ENCODE results near the gene SPIRE2.
"Not testable (repeated sequence)": the region's sequence is repeated elsewhere in the genome, so short reads cannot be mapped to it uniquely, and the experiment has no call there.

The SPIRE2 gene

DNA sequence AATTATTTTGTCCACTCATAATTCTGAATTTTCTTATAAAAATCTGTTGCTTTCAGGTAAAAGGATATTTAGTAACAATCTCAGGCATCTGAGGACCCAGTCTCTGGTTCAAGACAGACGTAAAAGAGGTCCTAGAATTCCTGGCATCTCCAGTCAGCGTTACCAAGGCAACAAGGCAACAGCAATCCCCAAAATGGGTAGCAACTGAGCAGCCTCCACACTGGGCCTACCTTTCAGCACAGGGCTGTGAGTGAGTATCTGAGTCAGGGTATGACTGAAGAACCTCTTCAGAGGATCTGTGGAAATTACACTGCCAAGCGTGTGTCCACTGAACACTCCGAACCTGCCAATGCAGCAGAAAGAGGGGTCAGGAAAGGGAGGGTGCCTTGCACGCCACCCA is 32.6 kb upstream of the SPIRE2 start:
- no peaks in the 10 kb centered on the region for H3K36me3 Mint-ChIP-seq
- H3K4me3 Mint-ChIP-seq = no peak overlapping the region
- ATAC-seq (ENCODE audit: low read depth) (no peak), DNase-seq (ENCODE audit: low spot score in 2 of 2) (no peak)
- no peaks in the 10 kb centered on the region for H3K9me3 Mint-ChIP-seq
- H3K4me1 Mint-ChIP-seq = peaks cover 7% of the 10 kb centered on the region
- no peaks in the 10 kb centered on the region for H3K27me3 Mint-ChIP-seq
- no peak overlapping the region for H3K27ac Mint-ChIP-seq

DNA sequence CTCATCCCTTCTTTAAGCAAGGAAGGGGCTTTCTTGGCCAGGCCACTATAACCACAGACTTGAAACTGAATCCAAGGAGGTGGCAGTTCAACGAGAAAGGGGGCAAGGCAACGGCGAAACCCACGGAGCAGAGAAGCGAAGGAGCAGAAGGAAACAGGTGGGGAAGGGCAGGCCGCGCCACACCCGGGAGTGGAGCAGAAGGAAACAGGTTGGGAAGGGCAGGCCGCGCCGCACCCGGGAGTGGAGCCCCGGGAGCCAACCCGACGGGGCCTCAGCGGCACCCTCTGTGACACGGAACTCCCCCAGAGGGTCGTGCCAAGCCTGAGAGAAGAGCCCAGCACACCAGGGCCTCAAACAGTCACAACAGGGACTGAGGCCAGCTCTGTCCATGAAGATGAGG is 32.2 kb upstream of the SPIRE2 start:
- no peaks in the 10 kb centered on the region for H3K36me3 Mint-ChIP-seq
- DNase-seq (ENCODE audit: low spot score in 2 of 2) (no peak), ATAC-seq (ENCODE audit: low read depth) (no peak)
- no peak overlapping the region for H3K27ac Mint-ChIP-seq
- no peak overlapping the region for H3K4me3 Mint-ChIP-seq
- no peaks in the 10 kb centered on the region for H3K27me3 Mint-ChIP-seq
- H3K4me1 Mint-ChIP-seq = peaks cover 7% of the 10 kb centered on the region
- no peaks in the 10 kb centered on the region for H3K9me3 Mint-ChIP-seq

DNA sequence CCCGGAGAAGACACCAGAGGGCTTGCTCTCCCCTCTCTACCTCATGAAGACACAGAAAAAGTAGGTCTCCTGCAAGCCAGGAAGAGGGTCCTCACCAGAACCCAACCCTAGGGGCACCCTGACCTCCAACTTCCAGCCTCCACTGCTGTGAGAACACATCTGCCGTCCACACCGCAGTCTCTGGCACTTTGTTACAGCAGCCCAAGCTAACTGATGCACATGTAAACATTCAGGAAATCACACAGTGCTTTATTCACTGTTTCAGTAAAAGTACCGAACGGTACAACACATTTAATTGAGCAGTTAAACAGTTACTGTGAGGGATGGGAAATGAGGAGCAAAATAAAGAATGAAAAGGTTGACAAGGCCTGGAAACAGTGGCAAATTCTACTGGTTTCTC is 30.1 kb upstream of the SPIRE2 start:
- ATAC-seq (ENCODE audit: low read depth) (no peak), DNase-seq (ENCODE audit: low spot score in 2 of 2) (no peak)
- Mint-ChIP-seq H3K4me3 (no peak overlapping the region), H3K27ac (no peak overlapping the region), H3K4me1 (peaks cover under 1% of the 10 kb centered on the region), H3K36me3 (no peaks in the 10 kb centered on the region), H3K9me3 (no peaks in the 10 kb centered on the region), H3K27me3 (no peaks in the 10 kb centered on the region)

DNA sequence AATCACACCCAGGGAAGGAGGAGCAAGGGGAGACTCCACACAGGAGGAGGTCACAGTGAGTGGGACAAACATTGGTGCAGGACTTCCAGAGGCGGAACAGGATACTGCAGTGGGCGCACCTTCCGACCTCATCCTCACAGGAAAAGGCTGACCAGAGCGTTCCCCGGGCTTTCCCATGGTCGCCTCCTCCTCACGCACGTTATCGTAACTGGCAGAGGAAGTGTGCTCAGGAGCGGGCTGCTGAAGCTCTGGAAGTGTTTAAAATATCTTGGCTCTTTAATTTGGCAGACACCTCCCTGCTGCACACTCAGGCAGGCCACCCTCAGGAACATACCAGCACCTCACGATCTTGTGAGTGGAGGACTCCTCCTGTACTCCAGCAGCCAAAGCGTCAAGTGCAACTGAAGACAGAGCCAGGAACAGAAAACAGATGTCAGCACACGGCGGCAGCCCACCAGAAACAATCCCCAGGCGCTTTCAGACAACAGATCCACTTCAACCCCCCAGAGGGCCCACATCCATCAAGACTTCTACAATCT is 29.4 kb upstream of the SPIRE2 start:
- peak overlapping the region; percentile 35 for H3K27ac Mint-ChIP-seq

DNA sequence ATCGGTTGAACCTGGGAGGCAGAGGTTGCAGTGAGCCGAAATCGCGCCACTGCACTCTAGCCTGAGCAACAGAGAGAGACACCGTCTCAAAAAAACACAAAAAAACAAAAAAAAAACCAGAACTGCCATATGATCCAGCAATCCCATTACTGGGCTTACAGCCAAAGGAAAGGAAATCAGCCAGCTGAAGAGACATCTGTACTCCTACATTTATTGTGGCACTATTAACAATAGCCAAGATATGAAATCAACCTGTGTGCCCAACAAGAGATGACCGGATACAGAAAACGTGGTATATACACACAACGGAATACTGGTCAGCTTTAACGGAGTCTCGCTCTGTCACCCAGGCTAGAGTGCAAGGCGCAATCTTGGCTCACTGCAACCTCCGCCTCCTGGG is 26.5 kb upstream of the SPIRE2 start:
- Mint-ChIP-seq H3K36me3 (no peaks in the 10 kb centered on the region), H3K27ac (no peak overlapping the region)
- no peak for DNase-seq (ENCODE audit: low spot score in 2 of 2)

More for the DNA sequence above, 29.4 kb upstream of the SPIRE2 start:
- ATAC-seq (ENCODE audit: low read depth) = no peak
- Mint-ChIP-seq H3K4me1 (no peaks in the 10 kb centered on the region), H3K4me3 (no peak overlapping the region), H3K9me3 (no peaks in the 10 kb centered on the region), H3K36me3 (no peaks in the 10 kb centered on the region), H3K27me3 (no peaks in the 10 kb centered on the region)
- DNase-seq (ENCODE audit: low spot score in 2 of 2) = no peak

DNA sequence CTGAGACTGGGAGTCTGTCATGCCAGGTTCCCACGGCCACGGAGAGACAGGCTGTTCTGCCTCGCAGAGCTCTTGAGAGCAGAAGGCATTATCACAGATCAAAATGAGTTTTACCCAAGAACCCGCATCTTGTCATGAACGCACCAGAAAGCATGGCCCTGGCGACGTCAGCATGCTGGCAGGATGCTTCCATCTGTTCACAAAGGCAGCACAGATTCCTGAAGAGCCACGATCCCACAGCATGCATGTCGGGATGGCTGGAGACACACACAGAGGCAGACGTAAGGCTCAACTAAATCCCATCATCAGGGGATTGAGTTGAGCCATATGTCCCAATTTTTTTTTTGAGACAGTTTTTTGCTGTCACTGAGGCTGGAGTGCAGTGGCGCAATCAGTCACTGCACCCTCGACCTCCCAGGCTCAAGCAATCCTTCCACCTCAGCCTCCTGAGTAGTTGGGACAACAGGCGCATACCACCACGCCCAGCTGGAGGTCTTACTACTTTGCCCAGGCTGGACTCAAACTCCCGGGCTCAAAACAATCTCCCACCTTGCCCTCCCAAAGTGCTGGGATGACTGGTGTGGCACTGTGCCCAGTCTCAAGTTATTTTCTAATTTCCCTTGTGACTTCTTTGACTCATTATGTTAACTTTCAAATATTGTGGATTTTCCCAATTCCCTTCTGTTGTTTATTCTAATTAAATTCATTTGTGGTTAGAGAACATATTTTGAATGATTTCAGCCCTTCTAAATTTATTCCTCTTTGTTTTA is 23.0 kb upstream of the SPIRE2 start:
- ATAC-seq (ENCODE audit: low read depth) (no peak), DNase-seq (ENCODE audit: low spot score in 2 of 2) (no peak)
- no peak overlapping the region for H3K4me3 Mint-ChIP-seq
- H3K36me3 Mint-ChIP-seq = no peaks in the 10 kb centered on the region
- H3K4me1 Mint-ChIP-seq = no peaks in the 10 kb centered on the region
- no peaks in the 10 kb centered on the region for H3K27me3 Mint-ChIP-seq
- no peaks in the 10 kb centered on the region for H3K9me3 Mint-ChIP-seq
- no peak overlapping the region for H3K27ac Mint-ChIP-seq

More for the DNA sequence above, 26.5 kb upstream of the SPIRE2 start:
- no peaks in the 10 kb centered on the region for H3K27me3 Mint-ChIP-seq
- no peaks in the 10 kb centered on the region for H3K9me3 Mint-ChIP-seq
- no peak overlapping the region for H3K4me3 Mint-ChIP-seq
- no peak for ATAC-seq (ENCODE audit: low read depth)
- H3K4me1 Mint-ChIP-seq = no peaks in the 10 kb centered on the region

DNA sequence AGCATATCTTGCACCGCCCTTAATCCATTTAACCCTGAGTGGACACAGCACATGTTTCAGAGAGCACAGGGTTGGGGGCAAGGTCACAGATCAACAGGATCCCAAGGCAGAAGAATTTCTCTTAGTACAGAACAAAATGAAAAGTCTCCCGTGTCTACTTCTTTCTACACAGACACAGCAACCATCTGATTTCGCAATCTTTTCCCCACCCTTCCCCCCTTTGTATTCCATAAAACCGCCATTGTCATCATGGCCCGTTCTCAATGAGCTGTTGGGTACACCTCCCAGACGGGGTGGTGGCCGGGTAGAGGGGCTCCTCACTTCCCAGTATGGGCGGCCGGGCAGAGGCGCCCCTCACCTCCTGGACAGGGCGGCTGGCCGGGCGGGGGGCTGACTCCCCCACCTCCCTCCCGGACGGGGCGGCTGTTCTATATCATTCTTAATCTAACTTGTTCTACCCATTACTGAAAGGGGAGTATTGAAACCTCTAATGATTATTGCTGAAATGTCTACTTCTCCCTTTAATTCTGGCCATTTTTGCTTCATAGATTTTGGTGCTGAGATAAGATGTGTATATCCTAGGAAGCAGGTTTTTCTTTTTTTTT is 21.6 kb upstream of the SPIRE2 start:
- not testable (repeated sequence) for H3K36me3 Mint-ChIP-seq; H3K4me3 Mint-ChIP-seq; DNase-seq (ENCODE audit: low spot score in 2 of 2); ATAC-seq (ENCODE audit: low read depth); H3K27me3 Mint-ChIP-seq; H3K4me1 Mint-ChIP-seq; H3K9me3 Mint-ChIP-seq; H3K27ac Mint-ChIP-seq

DNA sequence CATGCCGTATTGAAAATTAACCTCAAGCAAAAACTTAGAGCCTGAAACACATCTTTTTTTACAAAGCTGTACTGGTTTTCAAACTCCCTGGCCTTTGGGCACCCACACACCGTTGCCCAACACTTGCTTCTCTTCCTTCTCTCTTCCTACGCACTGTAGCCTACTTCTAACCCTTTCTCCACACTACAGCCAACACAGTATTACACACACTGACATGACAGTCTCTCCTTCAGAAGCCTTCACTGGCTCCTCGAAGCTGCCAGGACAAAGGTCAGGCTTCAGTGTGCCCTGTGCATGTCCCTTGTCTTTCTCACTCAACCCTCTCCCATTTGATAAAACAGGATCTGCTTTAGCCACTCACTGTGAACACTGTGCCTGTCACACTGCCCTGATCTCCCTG is 19.8 kb upstream of the SPIRE2 start:
- Mint-ChIP-seq H3K27ac (no peak overlapping the region), H3K4me3 (no peak overlapping the region), H3K27me3 (no peaks in the 10 kb centered on the region), H3K36me3 (no peaks in the 10 kb centered on the region), H3K9me3 (no peaks in the 10 kb centered on the region), H3K4me1 (no peaks in the 10 kb centered on the region)
- DNase-seq (ENCODE audit: low spot score in 2 of 2) = no peak
- no peak for ATAC-seq (ENCODE audit: low read depth)

DNA sequence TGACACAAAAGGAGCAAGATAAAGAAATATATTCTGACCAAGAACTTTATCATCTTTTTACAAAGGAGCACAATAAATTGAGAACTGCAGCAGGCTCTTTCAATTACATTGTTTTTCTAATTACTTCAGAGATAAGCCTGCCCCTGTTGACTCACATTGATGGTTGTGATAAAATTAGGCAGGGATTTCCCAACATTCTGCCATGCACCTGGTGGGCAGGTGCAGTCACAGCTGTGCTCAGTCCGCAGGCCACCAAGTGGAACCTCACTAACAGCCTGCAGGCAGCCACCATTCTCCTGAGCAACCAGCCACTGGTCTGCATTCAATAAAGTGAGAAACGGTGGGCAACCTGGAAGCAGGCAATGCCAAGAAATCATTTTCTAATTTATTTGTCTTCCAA is 17.0 kb upstream of the SPIRE2 start:
- no peaks in the 10 kb centered on the region for H3K9me3 Mint-ChIP-seq
- ATAC-seq (ENCODE audit: low read depth) (peak; percentile 38), DNase-seq (ENCODE audit: low spot score in 2 of 2) (no peak)
- no peaks in the 10 kb centered on the region for H3K4me1 Mint-ChIP-seq
- no peaks in the 10 kb centered on the region for H3K27me3 Mint-ChIP-seq
- no peak overlapping the region for H3K4me3 Mint-ChIP-seq
- no peak overlapping the region for H3K27ac Mint-ChIP-seq
- no peaks in the 10 kb centered on the region for H3K36me3 Mint-ChIP-seq

DNA sequence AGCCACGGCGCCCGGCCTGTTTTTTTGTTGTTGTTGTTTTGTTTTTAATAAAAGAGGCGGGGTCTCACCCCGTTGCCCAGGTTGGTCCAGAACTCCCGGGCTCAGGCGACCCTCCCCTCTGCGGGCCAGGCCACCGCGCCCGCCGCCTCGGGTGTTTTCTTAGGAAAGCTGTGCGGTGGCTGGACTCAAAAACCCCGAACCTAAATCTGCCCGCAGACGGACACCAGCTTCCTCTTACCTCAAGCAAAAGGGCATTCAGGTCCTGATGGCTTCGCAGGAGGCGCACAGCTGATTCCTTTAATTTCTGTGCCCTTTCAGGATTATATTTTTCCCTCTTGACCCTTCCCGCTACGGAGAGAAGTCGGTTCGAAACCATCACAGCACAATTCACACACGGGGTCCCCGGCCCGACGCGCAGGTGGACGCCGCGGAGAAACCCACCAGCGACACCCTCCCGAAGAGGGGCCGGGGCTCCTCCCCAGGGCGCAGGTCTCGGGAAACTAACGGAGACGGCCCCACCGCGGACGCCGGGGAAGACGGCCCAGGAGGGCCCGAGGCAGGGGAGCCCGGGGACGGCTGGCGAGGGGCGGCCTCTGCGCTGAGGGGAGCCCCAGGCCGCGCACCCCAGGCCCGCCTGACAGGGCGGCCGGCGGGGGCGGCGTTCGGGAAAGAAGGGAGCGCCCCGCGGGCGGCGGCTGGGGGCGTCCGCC is 12.5 kb upstream of the SPIRE2 start:
- no peak for DNase-seq (ENCODE audit: low spot score in 2 of 2)
- H3K4me1 Mint-ChIP-seq = peaks cover 10% of the 10 kb centered on the region
- H3K27ac Mint-ChIP-seq = no peak overlapping the region
- no peaks in the 10 kb centered on the region for H3K36me3 Mint-ChIP-seq
- H3K4me3 Mint-ChIP-seq = peak overlapping the region; percentile 76
- peak; percentile 3 for ATAC-seq (ENCODE audit: low read depth)
- H3K27me3 Mint-ChIP-seq = no peaks in the 10 kb centered on the region
- no peaks in the 10 kb centered on the region for H3K9me3 Mint-ChIP-seq

DNA sequence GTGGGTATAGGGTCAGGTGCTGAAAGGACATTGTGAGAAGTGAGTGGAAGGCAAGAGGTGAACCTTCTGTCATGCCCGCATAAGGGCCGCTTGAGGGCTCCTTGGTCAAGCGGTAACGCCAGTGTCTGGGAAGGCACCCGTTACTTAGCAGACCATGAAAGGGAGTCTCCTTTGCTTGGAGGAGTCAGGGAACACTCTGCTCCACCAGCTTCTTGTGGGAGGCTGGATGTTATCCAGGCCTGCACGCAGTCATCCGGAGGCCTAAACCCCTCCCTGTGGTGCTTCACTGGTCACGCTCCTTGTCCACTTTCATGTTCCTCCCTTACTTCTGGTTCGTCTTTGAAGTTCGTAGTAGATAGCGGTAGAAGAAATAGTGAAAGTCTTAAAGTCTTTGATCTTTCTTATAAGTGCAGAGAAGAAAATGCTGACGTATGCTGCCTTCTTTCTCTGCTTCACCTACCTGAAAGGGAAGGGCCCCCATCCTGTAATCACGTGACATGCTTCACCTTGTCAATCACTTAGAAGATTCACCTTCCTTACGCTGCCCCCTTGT is 9.3 kb upstream of the SPIRE2 start:
- not testable (repeated sequence) for H3K27ac Mint-ChIP-seq; H3K9me3 Mint-ChIP-seq; H3K36me3 Mint-ChIP-seq; H3K4me1 Mint-ChIP-seq; DNase-seq (ENCODE audit: low spot score in 2 of 2); ATAC-seq (ENCODE audit: low read depth); H3K4me3 Mint-ChIP-seq; H3K27me3 Mint-ChIP-seq

DNA sequence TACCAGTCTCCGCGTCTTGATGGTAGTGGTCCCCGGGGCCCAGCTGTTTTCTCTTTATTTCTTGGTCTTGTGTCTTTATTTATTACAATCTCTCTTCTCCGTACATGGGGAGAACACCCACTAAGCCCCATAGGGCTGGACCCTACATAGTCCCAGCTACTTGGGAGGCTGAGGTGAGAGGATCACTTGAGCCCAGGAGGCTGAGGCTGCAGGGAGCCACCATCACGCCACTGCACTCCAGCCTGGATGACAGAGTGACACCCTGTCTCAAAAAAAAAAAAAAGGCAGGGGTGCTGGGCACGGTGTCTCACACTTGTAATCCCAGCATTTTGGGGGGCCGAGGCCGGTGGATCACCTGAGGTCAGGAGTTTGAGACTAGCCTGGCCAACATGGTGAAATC is 8.8 kb upstream of the SPIRE2 start:
- not testable (repeated sequence) for H3K36me3 Mint-ChIP-seq; H3K4me3 Mint-ChIP-seq; ATAC-seq (ENCODE audit: low read depth); H3K27me3 Mint-ChIP-seq; H3K9me3 Mint-ChIP-seq; DNase-seq (ENCODE audit: low spot score in 2 of 2); H3K4me1 Mint-ChIP-seq; H3K27ac Mint-ChIP-seq

DNA sequence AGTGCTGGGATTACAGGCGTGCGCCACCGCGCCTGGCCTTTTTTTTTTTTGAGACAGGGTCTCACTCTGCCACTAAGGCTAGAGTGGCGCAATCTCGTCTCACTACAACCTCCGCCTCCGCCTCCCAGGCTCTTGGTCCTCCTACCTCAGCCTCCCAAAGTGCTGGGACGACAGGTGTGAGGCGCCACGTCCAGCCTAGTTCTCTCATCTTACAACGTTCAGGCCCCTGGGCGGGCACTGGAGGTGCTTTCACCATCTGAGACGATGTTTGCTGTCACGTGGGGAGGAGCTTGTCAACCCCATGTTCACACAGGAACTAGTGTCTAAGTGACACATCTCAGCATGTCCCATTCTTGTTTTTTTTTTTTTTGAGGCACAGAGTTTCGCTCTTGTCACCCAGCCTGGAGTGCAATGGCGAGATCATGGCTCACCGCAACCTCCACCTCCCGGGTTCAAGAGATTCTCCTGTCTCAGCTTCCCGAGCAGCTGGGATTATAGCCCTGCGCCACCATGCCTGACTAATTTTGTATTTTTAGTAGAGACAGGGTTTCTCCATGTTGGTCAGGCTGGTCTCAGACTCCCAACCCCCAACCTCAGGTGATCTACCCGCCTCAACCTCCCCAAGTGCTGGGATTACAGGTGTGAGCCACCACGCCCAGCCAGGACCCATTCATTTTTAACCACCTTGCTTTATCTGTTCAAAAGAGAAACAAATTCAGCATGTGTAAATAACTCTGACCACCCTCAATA is 6.7 kb upstream of the SPIRE2 start:
- no peak overlapping the region for H3K27ac Mint-ChIP-seq
- H3K9me3 Mint-ChIP-seq = no peaks in the 10 kb centered on the region
- no peak for DNase-seq (ENCODE audit: low spot score in 2 of 2)
- ATAC-seq (ENCODE audit: low read depth) = no peak
- H3K4me1 Mint-ChIP-seq = peaks cover 10% of the 10 kb centered on the region
- H3K36me3 Mint-ChIP-seq = no peaks in the 10 kb centered on the region
- no peaks in the 10 kb centered on the region for H3K27me3 Mint-ChIP-seq
- no peak overlapping the region for H3K4me3 Mint-ChIP-seq

Data from memory B cell (primary cell).